PC-3 (cell line): ENCODE measurements around the gene CCDC191.

Experiments used
- CTCF ChIP-seq: fragments of 300-600 bp; sonication (generic); conservative IDR thresholded peaks from 2 replicates; pipeline ENCODE4 v1.5.1; 2017; ENCODE audit warnings: antibody characterized with exemption, low read depth, mild to moderate bottlenecking, low read length
- EZH2 ChIP-seq: fragments of 300-600 bp; sonication (generic); IDR thresholded peaks from one replicate; pipeline ENCODE4 v1.6.1; 2017; ENCODE audit warnings: antibody characterized with exemption, mild to moderate bottlenecking, low read length; ENCODE audit not compliant: unreplicated experiment
- EZH2phosphoT487 ChIP-seq: fragments of 300-600 bp; sonication (generic); IDR thresholded peaks from 2 replicates; pipeline ENCODE4 v1.6.1; 2018; ENCODE audit warnings: mild to moderate bottlenecking, antibody characterized with exemption, low read length, borderline replicate concordance

- no peak for TF ChIP-seq EZH2phosphoT487
- no peak for TF ChIP-seq EZH2
- no peak for TF ChIP-seq CTCF
Measured at GRCh38 chr3:113979916-113980315, 76.4 kb downstream of the CCDC191 start.
